Mammary epithelial cell (primary cell): ENCODE data around the gene SYT15.
"Not testable (repeated sequence)": the region's sequence is repeated elsewhere in the genome, so short reads cannot be mapped to it uniquely, and the experiment has no call there.

Experiments
- CTCF ChIP-seq, 2 donors: IDR thresholded peaks in 1 of 2; conservative IDR thresholded peaks in 1 of 2; 2 replicates each; pipeline ENCODE4 v1.5.1; 2011 to 2012; ENCODE audit warnings: inconsistent platforms in 2 of 2, low read length in 2 of 2, mild to moderate bottlenecking in 2 of 2, control low read depth in 1 of 2, low read depth in 1 of 2; ENCODE audit not compliant: insufficient read depth in 1 of 2; ENCODE audit errors: extremely low read depth in 1 of 2
- EZH2 ChIP-seq: IDR thresholded peaks from 2 replicates; pipeline ENCODE4 v1.6.1; 2012; ENCODE audit warnings: low read length, inconsistent platforms, borderline replicate concordance

GRCh38 chr10:46597616-46598246 is 18.8 kb downstream of the SYT15 start:
- TF ChIP-seq CTCF (conservative IDR thresholded peaks at IDR 0.05 in 1 of 2, IDR thresholded peaks at IDR 0.05 in 1 of 2; ENCODE audit: extremely low read depth in 1 of 2, insufficient read depth in 1 of 2, low read depth in 1 of 2, low read length in 2 of 2); EZH2: not testable (repeated sequence)
